Measurements from ENCODE around the gene SLC9B2. TPM values are rescaled to one million over a fixed set of nuclear protein-coding genes. Genes with fewer than 3 reads are reported as not detected.

The SLC9B2 gene
- total RNA-seq, 2 donors from 2014 or later = 3.9 to 8.7 TPM

- Histone ChIP-seq H3K27ac (no peak overlapping the region), H3K36me3 (no peaks in the 10 kb centered on the region), H3K9me3 (no peaks in the 10 kb centered on the region), H3K27me3 (replicated peaks; ENCODE audit: insufficient read depth) (no peaks in the 10 kb centered on the region), H3K4me3 (no peak overlapping the region), H3K4me1 (replicated peaks) (no peaks in the 10 kb centered on the region)
- no peak for TF ChIP-seq POLR2A (IDR thresholded peaks at IDR 0.05)
- no peak for TF ChIP-seq CTCF (IDR thresholded peaks at IDR 0.05)
- TF ChIP-seq POLR2AphosphoS5 (IDR thresholded peaks at IDR 0.05) = no peak
- intact Hi-C loops (cut with DNase I) = loop anchor here (10.0 kb wide), 1 partner anchor 51 kb away; the partner anchor contains the start of gene BDH2
- no peak for DNase-seq (ENCODE audit: low spot score)
- 86% methylated on average over 2 of the region's 2 CpGs for WGBS
Measured at GRCh38 chr4:103044183-103044582, 32.4 kb downstream of the SLC9B2 start.

- no peak for DNase-seq (ENCODE audit: low spot score)
- TF ChIP-seq POLR2AphosphoS5 (IDR thresholded peaks at IDR 0.05) (no peak), CTCF (IDR thresholded peaks at IDR 0.05) (no peak), POLR2A (IDR thresholded peaks at IDR 0.05) (no peak)
- Histone ChIP-seq H3K36me3 (no peaks in the 10 kb centered on the region), H3K27ac (no peak overlapping the region), H3K27me3 (replicated peaks; ENCODE audit: insufficient read depth) (no peaks in the 10 kb centered on the region), H3K9me3 (no peaks in the 10 kb centered on the region), H3K4me1 (replicated peaks) (no peaks in the 10 kb centered on the region), H3K4me3 (no peak overlapping the region)
- 93% methylated on average over 2 of the region's 2 CpGs for WGBS
- intact Hi-C loops (cut with DNase I) = no loop called here
Measured at GRCh38 chr4:103036169-103036568, 40.4 kb downstream of the SLC9B2 start.

- TF ChIP-seq POLR2A (IDR thresholded peaks at IDR 0.05) (no peak), CTCF (IDR thresholded peaks at IDR 0.05) (peak in 1 of 4 experiments; percentile 28)
- H3K4me1 ChIP-seq (replicated peaks) = no peaks in the 10 kb centered on the region
- no peak for DNase-seq (ENCODE audit: low spot score)
- no peaks in the 10 kb centered on the region for H3K9me3 ChIP-seq
- intact Hi-C loops (cut with DNase I) = no loop called here
- no peaks in the 10 kb centered on the region for H3K27me3 ChIP-seq (replicated peaks; ENCODE audit: insufficient read depth)
- H3K36me3 ChIP-seq = no peaks in the 10 kb centered on the region
- no peak overlapping the region for H3K27ac ChIP-seq
- H3K4me3 ChIP-seq = no peak overlapping the region
- WGBS = 85% methylated on average over 2 of the region's 2 CpGs
Measured at GRCh38 chr4:103032574-103032973, 44.0 kb downstream of the SLC9B2 start.

- TF ChIP-seq CTCF (IDR thresholded peaks at IDR 0.05) (no peak), POLR2A (IDR thresholded peaks at IDR 0.05) (no peak), POLR2AphosphoS5 (IDR thresholded peaks at IDR 0.05) (no peak)
- H3K27me3 ChIP-seq (replicated peaks; ENCODE audit: insufficient read depth) = no peaks in the 10 kb centered on the region
- no peaks in the 10 kb centered on the region for H3K4me1 ChIP-seq (replicated peaks)
- no peak overlapping the region for H3K4me3 ChIP-seq
- 94% methylated on average over 3 of the region's 3 CpGs for WGBS
- intact Hi-C loops (cut with DNase I) = no loop called here
- no peaks in the 10 kb centered on the region for H3K36me3 ChIP-seq
- no peak for DNase-seq (ENCODE audit: low spot score)
- H3K9me3 ChIP-seq = no peaks in the 10 kb centered on the region
- H3K27ac ChIP-seq = no peak overlapping the region
Measured at GRCh38 chr4:103030791-103031190, 45.8 kb downstream of the SLC9B2 start.

- Histone ChIP-seq H3K27me3 (replicated peaks; ENCODE audit: insufficient read depth) (no peaks in the 10 kb centered on the region), H3K36me3 (no peaks in the 10 kb centered on the region), H3K4me3 (no peak overlapping the region), H3K27ac (no peak overlapping the region), H3K4me1 (replicated peaks) (no peaks in the 10 kb centered on the region), H3K9me3 (no peaks in the 10 kb centered on the region)
- TF ChIP-seq CTCF (IDR thresholded peaks at IDR 0.05) = no peak
- TF ChIP-seq POLR2A (IDR thresholded peaks at IDR 0.05) = no peak
- DNase-seq (ENCODE audit: low spot score) = no peak
- intact Hi-C loops (cut with DNase I) = no loop called here
- 73% methylated on average over 1 of the region's 1 CpG for WGBS
Measured at GRCh38 chr4:103029300-103029699, 47.3 kb downstream of the SLC9B2 start.
